Cardiac septum (tissue), 1 donor: ENCODE measurements around the gene GALNT3. TPM values are rescaled to one million over a fixed set of nuclear protein-coding genes. Genes with fewer than 3 reads are reported as not detected.

Source experiments
- DNase-seq: peaks from one replicate; pipeline ENCODE4 v3.0.0-alpha.2; 2020; ENCODE audit warnings: low spot score
- intact Hi-C: fragments of 100-400 bp; cut with DNase I; formaldehyde crosslinking; loops from one replicate; pipeline ENCODE4 v1.14.0; 2022
- total RNA-seq: library from RNA; stranded (reverse); fragmentation: NEBNext Ultra II Directional; extraction: Animal tissue kit (Norgen Biotek cat#: 25700); gene quantifications from one replicate; pipeline ENCODE4 v1.2.1, GENCODE V29; 2021
- donor health status: DM: no; HTN: no; CAD: no.

The GALNT3 gene
- total RNA-seq, 1 donor from 2014 or later: 0.27 TPM

DNA sequence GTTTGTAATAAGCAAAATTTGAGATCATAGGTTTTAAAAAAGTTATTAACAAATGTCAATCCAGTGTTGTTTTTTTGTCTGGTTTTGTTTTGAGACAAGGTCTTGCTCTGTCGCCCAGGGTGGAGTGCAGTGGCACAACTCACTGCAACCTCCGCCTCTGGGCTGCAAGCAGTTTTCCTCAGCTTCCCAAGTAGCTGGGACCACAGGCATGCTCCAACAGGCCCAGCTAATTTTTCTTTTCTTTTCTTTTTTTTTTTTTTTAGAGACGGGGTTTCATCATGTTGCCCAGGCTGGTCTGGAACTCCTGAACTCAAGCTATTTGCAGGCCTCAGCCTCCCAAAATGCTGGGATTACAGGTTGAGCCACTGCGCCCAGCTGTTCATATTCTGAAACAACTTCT, 31.3 kb downstream of the GALNT3 start:
- DNase-seq: no peak

DNA sequence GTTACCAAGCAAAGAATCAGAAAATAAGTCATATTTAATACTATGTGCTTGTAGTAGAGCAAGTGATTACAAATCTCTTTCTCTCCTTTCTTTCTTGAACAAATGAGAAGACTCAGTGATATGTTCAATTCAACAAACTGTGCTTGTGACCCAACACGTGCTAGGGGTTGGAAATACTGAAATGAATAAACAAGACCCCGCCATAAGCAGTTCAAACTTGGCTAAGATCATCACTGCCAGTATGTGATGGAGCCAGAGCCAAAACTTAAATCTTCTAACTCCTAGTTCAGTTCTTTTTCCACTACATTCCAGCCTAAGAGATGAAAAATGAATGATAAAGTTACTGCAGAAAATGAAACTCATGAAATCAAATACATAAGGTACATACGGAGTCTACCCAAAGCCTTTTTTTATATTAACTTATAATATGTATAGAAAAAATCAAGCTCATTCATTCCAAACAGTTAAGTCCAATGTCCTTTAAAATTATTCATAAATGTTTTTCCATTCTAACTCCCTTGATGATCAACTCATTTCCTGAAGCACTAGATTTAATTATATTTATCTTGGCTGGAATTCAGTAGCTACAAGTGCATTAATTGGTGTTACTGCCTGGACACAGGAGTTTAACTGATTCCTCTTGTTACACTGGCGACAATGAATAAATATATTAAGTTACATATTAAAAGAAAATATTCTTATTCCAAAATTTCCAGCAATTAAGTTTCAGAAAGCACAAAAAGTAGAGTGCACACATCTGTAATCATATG, 36.0 kb downstream of the GALNT3 start:
- intact Hi-C loops: no loop called here
- no peak for DNase-seq

More for the DNA sequence above, 31.3 kb downstream of the GALNT3 start:
- intact Hi-C loops: no loop called here

DNA sequence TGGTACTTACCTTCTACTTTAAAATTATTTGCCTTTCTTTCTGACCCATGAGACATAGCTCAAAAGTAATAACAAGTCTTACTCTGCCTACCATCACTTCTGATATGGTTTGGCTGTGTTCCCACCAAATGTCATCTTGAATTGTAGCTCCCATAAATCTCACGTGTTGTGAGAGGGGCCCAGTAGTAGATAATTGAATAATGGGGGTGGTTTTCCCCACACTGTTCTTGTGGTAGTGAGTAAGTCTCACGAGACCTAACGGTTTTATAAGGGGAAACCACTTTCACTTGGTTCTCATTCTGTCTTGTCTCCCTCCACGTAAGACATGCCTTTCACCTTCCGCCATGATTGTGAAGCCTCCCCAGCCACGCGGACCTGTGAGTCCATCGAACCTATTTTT, 47.5 kb downstream of the GALNT3 start:
- intact Hi-C loops: no loop called here

DNA sequence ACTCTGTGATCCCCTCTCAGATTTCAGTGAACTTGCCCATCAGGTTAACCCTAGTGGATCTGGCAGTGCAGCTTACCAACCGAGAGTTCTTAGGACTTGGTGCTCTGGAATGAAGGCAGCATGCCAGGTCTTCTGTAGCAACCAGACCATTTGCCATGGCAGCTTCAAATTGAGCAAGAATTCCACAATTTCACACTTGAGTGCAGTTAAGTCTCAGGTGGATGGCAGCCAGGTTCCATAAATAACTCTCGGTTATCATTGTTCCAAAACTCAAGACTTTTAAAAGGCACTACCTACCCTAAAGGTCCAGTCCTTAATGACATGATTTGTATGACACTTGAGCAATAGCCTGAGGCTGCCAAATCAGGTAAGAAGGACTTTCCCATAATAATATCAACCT, 48.1 kb downstream of the GALNT3 start:
- intact Hi-C loops: no loop called here
- DNase-seq: no peak

More for the DNA sequence above, 47.5 kb downstream of the GALNT3 start:
- DNase-seq: no peak

DNA sequence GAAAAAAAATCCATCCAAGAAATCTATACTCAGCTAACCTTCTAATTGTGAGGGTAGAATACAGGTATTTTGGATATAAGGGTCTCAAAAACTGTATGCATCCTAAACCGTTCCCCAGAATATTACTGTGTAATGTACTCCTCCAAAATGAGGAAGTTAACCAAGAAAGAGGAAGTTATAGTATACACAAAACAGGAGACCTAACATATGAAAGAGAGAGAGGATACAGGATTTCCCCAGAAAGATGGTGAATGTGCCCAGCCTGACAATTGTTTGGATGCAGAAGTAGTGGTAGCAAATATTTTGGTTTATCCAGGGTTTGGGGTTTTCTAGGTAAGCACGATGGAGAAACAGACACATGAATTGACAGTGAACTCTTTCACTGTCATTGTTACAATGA, 50.6 kb downstream of the GALNT3 start:
- intact Hi-C loops: no loop called here
- no peak for DNase-seq

DNA sequence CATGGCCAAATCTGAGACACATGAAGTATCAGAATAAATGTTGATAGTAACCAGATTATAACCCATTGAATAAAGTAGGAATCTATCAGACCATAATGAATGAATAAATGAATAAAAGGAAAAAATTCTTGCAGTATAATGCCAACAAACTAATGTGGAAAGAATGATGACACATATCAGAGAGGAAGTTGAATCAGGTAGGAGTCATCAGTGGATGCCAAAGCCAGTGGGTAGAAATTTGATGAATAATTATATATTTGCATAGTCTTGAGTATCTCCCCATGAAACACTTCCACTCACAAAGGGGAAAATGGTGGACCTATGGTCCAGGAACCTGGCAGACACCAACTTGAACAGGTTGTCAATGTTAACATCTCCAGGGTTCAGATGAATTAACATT, 68.6 kb downstream of the GALNT3 start:
- DNase-seq: no peak
- intact Hi-C loops: no loop called here

DNA sequence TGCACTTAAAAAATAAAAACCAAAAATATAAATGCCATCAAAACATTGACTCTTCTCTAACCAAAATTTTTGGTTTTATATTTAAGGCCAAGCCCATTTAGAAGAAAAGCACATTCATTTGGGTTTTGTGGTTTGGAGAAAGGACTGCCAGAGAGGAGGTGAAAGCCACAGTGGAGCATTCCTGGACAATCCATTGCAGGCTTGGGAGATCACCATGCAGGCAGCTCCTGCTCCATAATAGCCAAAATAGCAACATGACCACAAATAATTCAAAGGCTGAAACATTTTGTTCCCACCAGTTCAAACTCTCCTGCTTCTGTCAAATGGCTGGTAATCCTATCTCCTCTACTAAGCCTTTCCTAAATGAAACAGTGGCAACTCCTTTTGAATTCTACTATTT, 73.5 kb downstream of the GALNT3 start:
- intact Hi-C loops: no loop called here
- no peak for DNase-seq

DNA sequence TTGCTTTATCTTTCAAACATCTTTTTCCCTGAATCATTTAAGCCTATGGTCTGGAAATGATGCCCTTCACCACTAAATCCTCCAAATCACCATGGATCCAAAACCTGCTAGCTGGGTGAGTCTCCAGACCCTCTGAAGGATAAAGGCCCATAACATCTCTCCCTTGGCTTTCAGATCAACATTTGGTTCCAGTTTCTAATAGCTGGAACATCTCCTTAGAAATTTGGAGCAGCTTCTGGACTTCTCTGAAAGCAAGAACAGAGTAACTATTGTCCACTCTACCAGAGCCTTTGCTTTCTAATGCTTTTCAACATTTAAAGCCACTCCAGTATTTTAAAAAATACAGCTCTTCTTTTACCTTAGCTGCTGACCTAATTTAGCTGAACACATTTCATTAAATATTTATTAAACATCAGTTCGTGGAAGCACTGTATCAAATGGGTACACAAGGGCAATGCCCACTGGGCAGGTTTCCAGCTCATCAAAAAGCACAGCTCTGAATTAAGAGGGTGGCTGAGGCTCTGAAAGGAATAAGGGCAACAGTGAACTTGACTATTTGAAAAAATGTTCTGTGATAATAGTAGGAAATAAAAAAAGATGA, 75.3 kb downstream of the GALNT3 start:
- DNase-seq: no peak
- intact Hi-C loops: no loop called here

DNA sequence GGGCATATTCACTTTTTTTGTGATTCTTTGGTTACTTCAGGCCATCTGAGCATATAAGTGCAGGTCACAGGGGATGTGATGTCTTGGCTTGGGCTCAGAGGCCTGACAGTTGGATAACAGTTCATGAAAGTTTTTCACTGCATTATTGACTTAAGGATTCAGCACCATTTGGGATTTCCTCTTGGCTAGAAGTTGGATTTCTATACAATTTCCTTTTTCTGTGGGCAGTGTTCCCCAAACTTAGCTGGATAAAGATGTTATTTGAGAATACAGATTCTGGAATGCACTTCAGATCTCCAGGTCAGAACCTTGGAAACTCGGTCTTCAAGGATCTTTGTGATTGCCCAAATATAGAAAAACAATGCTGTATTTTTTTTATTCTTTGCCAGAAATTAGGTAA, 78.0 kb downstream of the GALNT3 start:
- DNase-seq: no peak
- intact Hi-C loops: no loop called here

DNA sequence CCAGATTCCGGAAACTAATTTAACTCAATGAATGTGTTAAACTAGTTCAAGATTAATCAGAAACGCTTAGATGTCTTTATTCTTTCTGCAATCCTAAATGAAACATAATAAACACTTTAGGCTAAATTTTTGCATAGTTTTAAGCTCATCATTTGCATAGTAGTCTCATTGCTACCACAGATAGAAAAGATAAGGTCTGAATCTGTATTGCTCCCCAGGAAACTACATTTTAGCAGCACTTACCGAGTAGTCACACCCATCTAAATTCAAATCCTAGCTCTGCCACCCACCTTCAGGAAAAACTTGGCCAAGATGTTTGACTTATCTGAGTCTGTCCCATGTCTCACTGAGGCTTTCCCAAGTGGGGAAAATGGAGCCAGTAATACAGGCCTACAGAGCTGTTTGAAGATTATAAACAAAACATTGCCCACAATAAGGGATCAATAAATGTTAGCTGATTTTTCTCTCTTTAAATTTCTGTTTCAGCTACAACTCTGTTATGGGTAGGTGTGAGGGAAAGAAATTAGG, 87.0 kb downstream of the GALNT3 start:
- intact Hi-C loops: no loop called here

DNA sequence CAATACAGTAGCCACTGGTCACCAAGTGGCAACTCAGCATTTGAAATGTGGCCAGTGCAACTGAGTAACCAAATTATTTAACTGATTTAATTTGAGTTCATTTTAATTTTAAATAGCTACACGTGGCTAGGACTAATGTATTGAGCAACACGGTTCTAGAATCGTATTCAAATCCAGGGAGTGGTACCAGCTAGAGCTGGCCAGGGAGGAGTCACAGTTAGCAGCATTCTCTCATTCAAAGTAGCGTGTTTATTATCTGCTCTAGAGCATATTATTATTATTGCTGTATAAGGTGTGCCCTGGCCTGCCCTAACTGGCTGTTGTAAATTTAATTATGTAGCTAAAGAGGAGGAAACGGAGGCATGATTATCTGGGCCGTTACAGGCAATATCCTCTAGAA, 92.9 kb downstream of the GALNT3 start:
- intact Hi-C loops: no loop called here
- DNase-seq: no peak

More for the DNA sequence above, 87.0 kb downstream of the GALNT3 start:
- DNase-seq: no peak

DNA sequence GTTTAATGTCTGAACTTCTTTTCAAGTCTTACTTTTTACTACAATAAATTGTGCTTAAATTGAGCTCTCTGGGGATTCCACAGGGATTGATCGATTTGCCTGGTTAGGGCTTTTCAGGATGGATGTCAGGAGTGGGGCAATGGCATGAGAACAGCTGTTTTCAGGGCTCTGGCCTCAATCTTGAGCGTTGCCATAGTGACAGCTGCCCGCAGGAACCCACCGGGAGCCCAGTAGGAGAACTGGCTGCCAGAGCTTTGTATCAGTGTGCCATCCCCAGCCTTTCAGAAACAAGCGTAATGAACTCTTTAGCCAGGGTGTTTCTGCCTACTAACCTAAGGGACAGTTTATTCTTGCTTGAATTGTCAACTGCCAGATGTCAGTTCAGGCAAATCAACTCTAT, 93.5 kb downstream of the GALNT3 start:
- intact Hi-C loops: no loop called here
- DNase-seq: no peak

DNA sequence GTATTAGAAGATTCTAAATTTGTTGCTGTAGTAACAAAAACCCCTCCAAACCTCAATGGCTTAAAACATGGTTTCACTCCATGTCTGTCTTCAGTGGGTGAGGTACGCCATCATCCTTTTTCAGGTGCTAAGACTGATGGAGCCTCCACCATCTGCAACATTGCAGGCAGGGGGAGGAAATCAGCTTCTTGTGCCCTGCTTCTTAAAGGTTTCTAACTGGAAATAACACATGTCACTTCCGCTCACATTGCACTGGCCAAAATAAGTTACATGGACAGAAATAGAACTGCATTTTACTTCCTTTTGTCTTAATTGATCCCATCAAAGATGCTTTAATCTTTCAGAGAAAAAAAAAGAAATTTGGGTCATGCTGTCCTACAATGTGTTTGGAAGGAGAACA, 94.1 kb downstream of the GALNT3 start:
- intact Hi-C loops: loop anchor here (2.0 to 10.0 kb wide), 2 partner anchors 115 to 299 kb away; no protein-coding TSS in a partner anchor
- no peak for DNase-seq

DNA sequence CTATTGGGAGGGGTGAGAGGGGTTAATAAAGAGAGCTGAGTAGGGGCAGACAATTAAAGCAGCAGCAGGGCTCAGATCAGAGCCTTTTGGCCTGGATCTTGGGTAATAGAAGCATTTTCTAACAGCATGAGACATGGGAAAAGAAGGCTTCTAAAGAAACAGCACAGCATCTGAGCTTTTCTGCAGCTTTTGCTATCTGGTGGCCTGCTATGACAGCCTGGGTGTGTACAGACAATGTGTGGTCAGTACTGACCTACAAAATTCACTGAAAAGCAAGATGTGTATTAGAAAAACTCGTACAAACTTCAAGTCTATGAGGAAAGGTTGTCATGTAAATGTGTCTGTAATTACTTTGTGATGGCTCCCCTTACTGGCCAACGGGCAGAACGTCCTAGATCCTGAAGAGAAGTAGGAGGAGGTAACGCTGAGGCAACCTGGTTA, 95.6 kb downstream of the GALNT3 start:
- DNase-seq: no peak
- intact Hi-C loops: loop anchor here (2.0 to 10.0 kb wide), 2 partner anchors 114 to 298 kb away; no protein-coding TSS in a partner anchor

DNA sequence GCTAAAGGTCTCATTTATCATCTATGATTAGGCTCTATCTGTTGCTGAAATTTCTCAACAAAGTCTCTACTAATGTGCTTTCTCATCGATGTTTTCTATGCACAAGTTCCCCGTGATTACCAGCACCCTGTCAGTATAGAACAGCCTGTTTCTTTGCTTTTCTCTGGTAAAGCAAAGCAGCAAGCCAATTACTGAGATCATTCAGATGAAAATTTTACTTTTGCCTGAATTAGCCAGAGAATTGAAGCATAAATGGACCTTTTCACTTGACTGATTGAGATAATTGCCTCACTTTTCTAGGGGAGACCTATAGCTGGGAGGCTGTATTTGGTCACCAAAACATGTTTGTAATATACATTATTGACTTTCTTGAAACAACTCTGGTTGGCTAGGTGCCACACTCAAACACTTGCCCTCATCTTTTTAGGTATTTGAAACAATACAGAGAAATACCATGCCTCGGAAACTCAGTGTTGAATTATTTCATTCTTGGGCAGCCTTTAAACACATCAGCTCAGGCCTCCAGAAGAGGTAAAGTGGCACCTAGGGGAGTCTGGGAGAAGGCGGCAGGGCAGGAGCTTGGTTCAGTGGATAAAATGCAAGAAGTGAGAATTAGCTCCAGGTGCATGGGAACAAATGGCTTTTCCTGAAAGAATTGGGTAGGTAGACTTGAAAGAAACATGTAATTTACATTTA, 96.2 kb downstream of the GALNT3 start:
- intact Hi-C loops: loop anchor here (2.0 to 10.0 kb wide), 2 partner anchors 113 to 297 kb away; no protein-coding TSS in a partner anchor
- DNase-seq: no peak

Other genes starting within 250 kb of the GALNT3 start
- 12.5 TPM for gene TTC21B, start 159.5 kb upstream of the GALNT3 start, total RNA-seq